HepG2 (cell line): ENCODE results near the gene POLL. TPM values are rescaled to one million over a fixed set of nuclear protein-coding genes. Genes with fewer than 3 reads are reported as not detected.
A peak's percentile ranks its signal among the peaks of the same experiment; 100 is the strongest.

Experiments used
- ATAC-seq: fragments of 200-7000 bp; cut with Tn5 transposase; 3 replicates; pipeline ENCODE4 v1.9.1; 2020; ENCODE audit warnings: mild to moderate bottlenecking, moderate library complexity
- BruUV-seq: library from RNA; stranded (reverse); fragments of 400-500 nt; replicated peaks from 2 replicates; lab custom pipeline; 2021; lab: Mats Ljungman, UMichigan
- CTCF ChIA-PET: fragments of 300-600 bp; formaldehyde crosslinking; extraction: SDS; loops from one replicate; lab custom pipeline; 2021; ENCODE audit warnings: low total read pairs, inconsistent platforms, low intra/inter-chr PET ratio; lab: Yijun Ruan, JAX
- POLR2A ChIA-PET: fragments of 350-600 bp; sonication (Branson Sonifier 250); formaldehyde crosslinking; loops from one replicate; lab custom pipeline; 2020; ENCODE audit warnings: antibody characterized with exemption, inconsistent platforms; lab: Yijun Ruan, JAX
- DNase-seq: peaks from one replicate; pipeline ENCODE4 v3.0.0-alpha.2; 2015; ENCODE audit warnings: low spot score
- FAIRE-seq: peaks from 3 replicates; lab custom pipeline; 2011; peaks lifted over from hg19 to GRCh38; lab: Jason Lieb, UNC
- H2AFZ ChIP-seq: one replicate; pipeline ENCODE4 v1.6.1; 2011; ENCODE audit warnings: low read length, inconsistent platforms
- H3K27ac ChIP-seq: fragments of 300-600 bp; 3 replicates; pipeline ENCODE4 v1.8.0; 2011; ENCODE audit warnings: mixed run types, mild to moderate bottlenecking, mixed read lengths, low read length, inconsistent platforms; ENCODE audit not compliant: insufficient read depth; ENCODE audit errors: extremely low read length
- H3K27me3 ChIP-seq, 2 experiments: fragments of 200-600 bp in 1 of 2; 2 replicates in 1 of 2; 3 replicates in 1 of 2; pipeline versions ENCODE4 v1.6.0 to v1.8.0; 2011; ENCODE audit warnings: low read length in 2 of 2, mild to moderate bottlenecking in 2 of 2, moderate library complexity in 2 of 2, inconsistent platforms in 1 of 2; ENCODE audit not compliant: insufficient read depth in 2 of 2, control insufficient read depth in 1 of 2
- H3K36me3 ChIP-seq, 2 experiments: fragments of 200-600 bp in 1 of 2; replicated peaks in 1 of 2; 2 replicates in 1 of 2; 3 replicates in 1 of 2; pipeline versions ENCODE4 v1.5.1 to v1.8.0; 2011; ENCODE audit warnings: low read length in 2 of 2, inconsistent platforms in 1 of 2; ENCODE audit not compliant: insufficient read depth in 2 of 2, control insufficient read depth in 1 of 2
- H3K4me1 ChIP-seq: 2 replicates; pipeline ENCODE4 v1.5.1; 2012; ENCODE audit warnings: low read length, inconsistent platforms; ENCODE audit not compliant: insufficient read depth
- H3K4me2 ChIP-seq: 2 replicates; pipeline ENCODE4 v1.6.0; 2011; ENCODE audit warnings: low read depth, low read length, inconsistent platforms
- H3K4me3 ChIP-seq, 3 experiments: fragments of 200-600 bp in 1 of 3; sonication (generic), shearing (Covaris generic) in 1 of 3; replicated peaks in 1 of 3; 2 replicates each; pipeline ENCODE4 v1.5.1; 2011 to 2016; ENCODE audit warnings: low read length in 3 of 3, inconsistent platforms in 2 of 3, low read depth in 2 of 3, mild to moderate bottlenecking in 2 of 3, control low read depth in 1 of 3, mixed read lengths in 1 of 3; ENCODE audit not compliant: insufficient read depth in 1 of 3
- H3K79me2 ChIP-seq: one replicate; pipeline ENCODE4 v1.6.1; 2011; ENCODE audit warnings: low read length, inconsistent platforms; ENCODE audit not compliant: insufficient read depth
- H3K9ac ChIP-seq: 2 replicates; pipeline ENCODE4 v1.6.0; 2011; ENCODE audit warnings: mild to moderate bottlenecking, low read depth, low read length, inconsistent platforms; ENCODE audit not compliant: insufficient read depth
- H3K9me3 ChIP-seq: 2 replicates; pipeline ENCODE4 v1.5.1; 2012; ENCODE audit warnings: mild to moderate bottlenecking, low read length
- H4K20me1 ChIP-seq: 2 replicates; pipeline ENCODE4 v1.6.0; 2011; ENCODE audit warnings: inconsistent platforms, mild to moderate bottlenecking, low read length, moderate library complexity; ENCODE audit not compliant: insufficient read depth
- ATF2 ChIP-seq: sonication (generic); formaldehyde crosslinking; IDR thresholded peaks from 2 replicates; pipeline ENCODE4 v1.4.0; 2020; ENCODE audit warnings: missing genetic modification reagents
- BCL3 ChIP-seq: sonication (generic); formaldehyde crosslinking; IDR thresholded peaks from 2 replicates; pipeline ENCODE4 v1.5.1; 2020; ENCODE audit warnings: mild to moderate bottlenecking, missing genetic modification reagents, moderate library complexity
- DNMT3B ChIP-seq: conservative IDR thresholded peaks from 2 replicates; pipeline ENCODE4 v1.6.1; 2016; ENCODE audit warnings: missing biosample characterization, control low read depth
- ELK4 ChIP-seq: sonication (generic); formaldehyde crosslinking; IDR thresholded peaks from 2 replicates; pipeline ENCODE4 v1.9.0; 2021; ENCODE audit warnings: missing genetic modification reagents, borderline replicate concordance
- ETV6 ChIP-seq: sonication (generic); formaldehyde crosslinking; conservative IDR thresholded peaks from 2 replicates; pipeline ENCODE4 v1.4.0; 2020; ENCODE audit warnings: missing genetic modification reagents
- KDM5B ChIP-seq: sonication (generic); formaldehyde crosslinking; IDR thresholded peaks from 2 replicates; pipeline ENCODE4 v1.4.0; 2020; ENCODE audit warnings: missing genetic modification reagents, mild to moderate bottlenecking, borderline replicate concordance
- MBNL3 ChIP-seq: fragments of 250-450 bp; sonication (Bioruptor Pico); conservative IDR thresholded peaks from 2 replicates; pipeline ENCODE4 v1.8.0; 2022; ENCODE audit warnings: mild to moderate bottlenecking, inconsistent platforms
- MIER2 ChIP-seq: IDR thresholded peaks from 2 replicates; pipeline ENCODE4 v1.6.1; 2016; ENCODE audit warnings: missing biosample characterization, missing genetic modification reagents
- ZNF205 ChIP-seq: IDR thresholded peaks from 2 replicates; pipeline ENCODE4 v1.6.1; 2018; ENCODE audit warnings: missing biosample characterization, missing genetic modification reagents
- ZNF263 ChIP-seq: sonication (generic); formaldehyde crosslinking; IDR thresholded peaks from 2 replicates; pipeline ENCODE4 v1.4.0; 2020; ENCODE audit warnings: missing genetic modification reagents
- ZNF652 ChIP-seq: IDR thresholded peaks from 2 replicates; pipeline ENCODE4 v1.6.1; 2016; ENCODE audit warnings: low read depth, borderline replicate concordance
- ZSCAN22 ChIP-seq: sonication (generic); formaldehyde crosslinking; IDR thresholded peaks from 2 replicates; pipeline ENCODE4 v1.4.0; 2020; ENCODE audit warnings: mild to moderate bottlenecking, missing genetic modification reagents
- WGBS: methylation state at CpG from one replicate; pipeline ENCODE4 v1.1.6; 2017; ENCODE audit warnings: low lambda C conversion rate; 5-methylcytosine and 5-hydroxymethylcytosine counted together
- in situ Hi-C: cut with HindIII; loops from 2 replicates; pipeline ENCODE4 v1.10.0; 2017; ENCODE audit warnings: low pct_unique_long_range_greater_than_20kb; ENCODE audit not compliant: extremely low pct_ligation_motif_present
- intact Hi-C: fragments of 100-400 bp; cut with micrococcal nuclease; formaldehyde crosslinking; loops from one replicate; pipeline ENCODE4 v1.10.0; 2022; ENCODE audit not compliant: unreplicated experiment
- polyA plus RNA-seq, 8 experiments: library from polyadenylated mRNA; depleted of rRNA in 3 of 8; stranded (reverse) in 7 of 8; unstranded in 1 of 8; fragments of >200 nt; fragmentation: Illumina TruSeq in 4 of 8; extraction: Trizol in 4 of 8; gene quantifications; 2 replicates each; pipeline versions ENCODE4 v1.2.1 to v1.2.3, GENCODE V29; 2011 to 2016; ENCODE audit warnings: low read depth in 4 of 8, missing spikeins in 1 of 8, mixed read lengths in 1 of 8; ENCODE audit not compliant: insufficient read depth in 1 of 8
- total RNA-seq, 5 experiments: library from RNA; depleted of rRNA; stranded (reverse); fragments of >200 nt; fragmentation: Illumina TruSeq; extraction: Trizol; gene quantifications; 2 replicates each; pipeline ENCODE4 v1.2.3, GENCODE V29; 2016; ENCODE audit warnings: low read depth in 1 of 5

Gene POLL
- total and polyA plus RNA-seq, 2 of the 13 experiments (the other 11 are each of a cell fraction or from before 2014, with no cell fraction given): 13.8 to 19.1 TPM

GRCh38 chr10:101569323-101569621 is 18.8 kb downstream of the POLL start:
- no peak for ATAC-seq
- Histone ChIP-seq H3K4me2 (peak overlapping the region; percentile 100), H3K27me3 (peaks cover 0 to 51% of the 10 kb centered on the region in 2 experiments; a peak in 4 of 5 replicates), H3K27ac (no peak overlapping the region), H4K20me1 (no peaks in the 10 kb centered on the region), H3K4me1 (peaks cover 46% of the 10 kb centered on the region), H3K9me3 (no peaks in the 10 kb centered on the region), H2AFZ (no peak overlapping the region), H3K4me3 (peak overlapping the region in 1 of 3 experiments; percentile 85; a peak in 2 of 6 replicates), H3K36me3 (no peaks in the 10 kb centered on the region), H3K9ac (no peak overlapping the region), H3K79me2 (no peaks in the 10 kb centered on the region)
- DNase-seq: no peak
- FAIRE-seq: no peak
- WGBS: 19% methylated on average over 11 of the region's 11 CpGs
- BruUV-seq: no TSS peak
- CTCF ChIA-PET: interaction anchor here (0.9 to 1.7 kb wide), 2 partner anchors 102 to 297 kb away, joined by 7 to 8 read pairs; no protein-coding TSS in a partner anchor
- peak; percentile 40; the same call in 1 of the 2 replicates for TF ChIP-seq ZNF263
- TF ChIP-seq ZNF652 (CRISPR knock-in tag): no peak
- in situ Hi-C loops (loop anchor here (5.0 kb wide), 1 partner anchor 357 kb away; no protein-coding TSS in a partner anchor), intact Hi-C loops (no loop called here)
- POLR2A ChIA-PET: no interaction called here

GRCh38 chr10:101568054-101568745 is 19.9 kb downstream of the POLL start:
- TF ChIP-seq MBNL3 (CRISPR knock-in tag) (no peak), DNMT3B (CRISPR knock-in tag) (no peak), ZNF205 (CRISPR knock-in tag) (no peak), KDM5B (CRISPR knock-in tag) (no peak), MIER2 (CRISPR knock-in tag) (no peak), ELK4 (CRISPR knock-in tag) (no peak), ETV6 (CRISPR knock-in tag) (no peak), BCL3 (CRISPR knock-in tag) (no peak), ZSCAN22 (CRISPR knock-in tag) (no peak), ATF2 (no peak)
- POLR2A ChIA-PET: interaction anchor here (0.6 kb wide), 1 partner anchor 507 kb away, joined by 3 read pairs; no protein-coding TSS in a partner anchor
- intact Hi-C loops: no loop called here
- H4K20me1 ChIP-seq: no peaks in the 10 kb centered on the region
- H3K9me3 ChIP-seq: no peaks in the 10 kb centered on the region
- no peak overlapping the region for H3K4me2 ChIP-seq
- ATAC-seq (no peak), FAIRE-seq (no peak), DNase-seq (no peak)
- no TSS peak for BruUV-seq
- no peak overlapping the region for H2AFZ ChIP-seq
- CTCF ChIA-PET: no interaction called here
- no peaks in the 10 kb centered on the region for H3K79me2 ChIP-seq
- H3K27me3 ChIP-seq: peaks cover 0 to 51% of the 10 kb centered on the region in 2 experiments; a peak in 4 of 5 replicates
- H3K9ac ChIP-seq: no peak overlapping the region
- 82% methylated on average over 17 of the region's 17 CpGs for WGBS
- in situ Hi-C loops: loop anchor here (5.0 kb wide), 1 partner anchor 356 kb away; no protein-coding TSS in a partner anchor
- no peak overlapping the region for H3K27ac ChIP-seq
- H3K4me1 ChIP-seq: peaks cover 46% of the 10 kb centered on the region
- H3K4me3 ChIP-seq: no peak overlapping the region
- no peaks in the 10 kb centered on the region for H3K36me3 ChIP-seq
